Osteocyte (in vitro differentiated cells): Measurements from ENCODE around the gene C20orf204. TPM values are rescaled to one million over a fixed set of nuclear protein-coding genes. Genes with fewer than 3 reads are reported as not detected.

Experiments
- DNase-seq: peaks from one replicate; pipeline ENCODE4 v3.0.0; 2021; ENCODE audit warnings: mixed read lengths; ENCODE audit not compliant: unreplicated experiment; ENCODE audit errors: extremely low spot score
- H3K27ac Mint-ChIP-seq: one replicate; pipeline ENCODE4 v1.8.0; 2021; ENCODE audit warnings: mild to moderate bottlenecking, mixed read lengths; ENCODE audit not compliant: unreplicated experiment
- H3K27me3 Mint-ChIP-seq: one replicate; pipeline ENCODE4 v1.8.0; 2021; ENCODE audit warnings: mixed read lengths; ENCODE audit not compliant: unreplicated experiment
- H3K36me3 Mint-ChIP-seq: one replicate; pipeline ENCODE4 v1.8.0; 2021; ENCODE audit warnings: mixed read lengths; ENCODE audit not compliant: unreplicated experiment
- H3K4me1 Mint-ChIP-seq: one replicate; pipeline ENCODE4 v1.8.0; 2021; ENCODE audit warnings: mixed read lengths; ENCODE audit not compliant: unreplicated experiment
- H3K4me3 Mint-ChIP-seq: one replicate; pipeline ENCODE4 v1.8.0; 2021; ENCODE audit warnings: mild to moderate bottlenecking, moderate library complexity, mixed read lengths; ENCODE audit not compliant: unreplicated experiment
- H3K9me3 Mint-ChIP-seq: one replicate; pipeline ENCODE4 v1.8.0; 2021; ENCODE audit warnings: mixed read lengths; ENCODE audit not compliant: unreplicated experiment
- total RNA-seq: library from RNA; stranded (reverse); gene quantifications from 2 replicates; pipeline ENCODE4 v1.2.1, GENCODE V29; 2021
- TF ChIP-seq, protein P1 (sequence below): fragments of 200-600 bp; sonication (generic); IDR thresholded peaks from 2 replicates; pipeline ENCODE4 v1.5.0; 2021; ENCODE audit warnings: antibody characterized with exemption, mild to moderate bottlenecking, moderate library complexity

Gene C20orf204
- total RNA-seq, 1 donor from 2014 or later, result 1.3 TPM

DNA sequence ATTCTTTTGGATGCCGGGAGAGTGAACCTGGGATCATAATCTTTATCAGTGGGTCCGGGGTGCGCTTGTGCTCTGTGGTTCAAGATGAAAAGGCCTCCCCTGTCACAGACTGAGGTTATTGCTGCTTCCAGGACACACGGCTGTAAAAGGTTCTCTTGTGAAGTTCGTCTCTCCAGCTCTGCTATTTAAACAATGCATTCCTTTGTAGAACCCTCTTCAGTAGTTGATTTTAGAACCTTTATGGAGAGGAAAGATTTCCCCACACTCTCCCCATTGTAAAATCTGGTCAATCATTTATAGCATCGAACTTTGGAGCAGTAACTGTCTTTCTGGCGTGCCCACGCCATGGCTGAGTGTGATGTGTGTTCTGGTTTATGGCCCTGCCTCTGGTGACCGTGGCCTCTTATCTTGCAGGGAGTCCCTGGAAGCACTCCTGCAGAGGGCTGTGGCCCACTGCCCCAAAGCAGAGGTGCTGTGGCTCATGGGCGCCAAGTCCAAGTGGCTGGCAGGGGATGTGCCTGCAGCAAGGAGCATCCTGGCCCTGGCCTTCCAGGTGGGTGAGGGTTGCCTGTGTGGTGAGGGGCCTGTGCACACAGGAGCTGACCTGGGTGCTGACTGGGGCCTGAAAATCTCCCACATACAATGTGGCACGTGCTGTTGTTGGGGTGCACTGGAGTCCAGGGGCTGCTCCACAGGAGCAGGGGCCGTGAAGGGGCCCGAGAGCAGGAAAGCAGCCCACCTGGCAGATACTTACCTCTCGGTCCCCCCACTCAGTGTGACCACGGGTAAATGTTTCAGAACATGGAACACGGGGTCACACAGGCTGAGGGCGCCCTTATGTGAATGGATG is 11.6 kb upstream of the C20orf204 start:
- Mint-ChIP-seq H3K4me1 (no peaks in the 10 kb centered on the region), H3K4me3 (no peak overlapping the region), H3K27me3 (no peaks in the 10 kb centered on the region), H3K36me3 (peaks cover 41% of the 10 kb centered on the region), H3K9me3 (no peaks in the 10 kb centered on the region), H3K27ac (no peak overlapping the region)
- no peak for DNase-seq
- TF ChIP-seq, protein P1, sequence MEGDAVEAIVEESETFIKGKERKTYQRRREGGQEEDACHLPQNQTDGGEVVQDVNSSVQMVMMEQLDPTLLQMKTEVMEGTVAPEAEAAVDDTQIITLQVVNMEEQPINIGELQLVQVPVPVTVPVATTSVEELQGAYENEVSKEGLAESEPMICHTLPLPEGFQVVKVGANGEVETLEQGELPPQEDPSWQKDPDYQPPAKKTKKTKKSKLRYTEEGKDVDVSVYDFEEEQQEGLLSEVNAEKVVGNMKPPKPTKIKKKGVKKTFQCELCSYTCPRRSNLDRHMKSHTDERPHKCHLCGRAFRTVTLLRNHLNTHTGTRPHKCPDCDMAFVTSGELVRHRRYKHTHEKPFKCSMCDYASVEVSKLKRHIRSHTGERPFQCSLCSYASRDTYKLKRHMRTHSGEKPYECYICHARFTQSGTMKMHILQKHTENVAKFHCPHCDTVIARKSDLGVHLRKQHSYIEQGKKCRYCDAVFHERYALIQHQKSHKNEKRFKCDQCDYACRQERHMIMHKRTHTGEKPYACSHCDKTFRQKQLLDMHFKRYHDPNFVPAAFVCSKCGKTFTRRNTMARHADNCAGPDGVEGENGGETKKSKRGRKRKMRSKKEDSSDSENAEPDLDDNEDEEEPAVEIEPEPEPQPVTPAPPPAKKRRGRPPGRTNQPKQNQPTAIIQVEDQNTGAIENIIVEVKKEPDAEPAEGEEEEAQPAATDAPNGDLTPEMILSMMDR, result no peak

- Mint-ChIP-seq H3K36me3 (peaks cover 41% of the 10 kb centered on the region), H3K27me3 (no peaks in the 10 kb centered on the region), H3K27ac (no peak overlapping the region), H3K9me3 (no peaks in the 10 kb centered on the region), H3K4me3 (no peak overlapping the region), H3K4me1 (no peaks in the 10 kb centered on the region)
- TF ChIP-seq, protein P1, result no peak
- no peak for DNase-seq
These were observed 10.7 kb upstream of the C20orf204 start for GRCh38 chr20:64025101-64025825.

DNA sequence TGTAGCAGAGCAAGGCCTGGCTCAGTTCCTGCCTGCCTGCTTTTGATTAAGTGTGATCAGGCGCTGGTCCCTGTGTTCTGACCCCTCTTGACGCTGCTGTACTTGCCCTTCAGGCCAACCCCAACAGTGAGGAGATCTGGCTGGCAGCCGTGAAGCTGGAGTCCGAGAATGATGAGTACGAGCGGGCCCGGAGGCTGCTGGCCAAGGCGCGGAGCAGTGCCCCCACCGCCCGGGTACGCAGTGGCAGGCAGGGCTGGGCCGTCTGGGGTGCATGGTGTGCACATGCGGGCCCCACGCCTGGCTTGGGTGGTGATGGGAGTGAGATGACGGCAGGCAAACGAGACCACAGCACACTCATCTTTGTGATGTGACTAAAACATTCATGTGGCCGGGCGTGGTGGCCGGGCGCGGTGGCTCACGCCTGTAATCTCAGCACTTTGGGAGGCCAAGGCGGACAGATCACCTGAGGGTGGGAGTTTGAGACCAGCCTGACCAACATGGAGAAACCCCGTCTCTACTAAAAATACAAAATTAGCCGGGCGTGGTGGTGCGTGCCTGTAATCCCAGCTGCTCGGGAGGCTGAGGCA is 10.1 kb upstream of the C20orf204 start:
- peaks cover 48% of the 10 kb centered on the region for H3K36me3 Mint-ChIP-seq
- no peaks in the 10 kb centered on the region for H3K4me1 Mint-ChIP-seq
- H3K27me3 Mint-ChIP-seq, result no peaks in the 10 kb centered on the region
- no peak overlapping the region for H3K4me3 Mint-ChIP-seq
- TF ChIP-seq, protein P1, result no peak
- DNase-seq, result no peak
- H3K27ac Mint-ChIP-seq, result no peak overlapping the region
- no peaks in the 10 kb centered on the region for H3K9me3 Mint-ChIP-seq

DNA sequence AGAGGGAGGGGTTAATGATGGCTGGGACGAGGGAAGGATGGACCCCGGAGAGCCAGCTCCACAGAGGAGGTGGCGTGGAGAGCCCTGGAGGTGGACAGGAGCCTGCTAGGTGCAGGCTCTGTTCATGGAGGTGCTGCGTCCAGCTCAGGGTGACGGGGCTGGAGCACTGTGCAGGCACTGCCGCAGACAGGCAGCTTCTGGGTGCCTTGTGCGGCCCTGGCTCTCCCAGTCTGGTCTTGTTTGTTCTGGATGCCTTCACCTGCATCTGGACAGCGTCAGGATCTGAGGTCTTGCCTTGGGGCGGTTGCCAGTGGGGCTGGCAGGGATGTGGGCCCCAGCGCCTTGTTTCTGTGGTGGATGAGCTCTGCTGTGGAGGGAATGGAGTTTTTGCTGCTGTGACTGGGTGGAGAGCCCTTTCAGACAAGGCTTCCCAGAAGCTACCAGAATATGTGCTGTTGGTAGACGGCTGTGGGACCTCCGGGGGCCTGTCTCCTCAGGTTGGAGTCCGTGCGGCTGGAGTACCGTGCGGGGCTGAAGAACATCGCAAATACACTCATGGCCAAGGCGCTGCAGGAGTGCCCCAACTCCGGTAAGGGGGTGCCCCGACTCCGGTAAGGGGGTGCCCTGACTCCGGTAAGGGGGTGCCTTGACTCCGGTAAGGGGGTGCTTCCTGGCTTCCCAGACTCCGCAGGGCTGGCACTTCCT is 7.8 kb upstream of the C20orf204 start:
- Mint-ChIP-seq H3K4me3 (no peak overlapping the region), H3K27ac (no peak overlapping the region), H3K27me3 (no peaks in the 10 kb centered on the region), H3K4me1 (no peaks in the 10 kb centered on the region), H3K9me3 (no peaks in the 10 kb centered on the region), H3K36me3 (peaks cover 46% of the 10 kb centered on the region)
- TF ChIP-seq, protein P1, result no peak
- no peak for DNase-seq
